Lower leg skin (tissue), 3 donors: ENCODE data around the gene PTPN20.

Experiments
- POLR2A ChIP-seq, 2 donors: fragments of 450-650 bp; IDR thresholded peaks; one replicate each; pipeline ENCODE4 v1.6.1; 2016 to 2017; ENCODE audit warnings: antibody characterized with exemption in 2 of 2, mild to moderate bottlenecking in 1 of 2, moderate library complexity in 1 of 2
- TF ChIP-seq, protein P1 (sequence below), 3 donors: fragments of 450-650 bp; IDR thresholded peaks; one replicate each; pipeline ENCODE4 v1.5.1; 2016; ENCODE audit warnings: antibody characterized with exemption in 3 of 3, mild to moderate bottlenecking in 3 of 3, moderate library complexity in 2 of 3

DNA sequence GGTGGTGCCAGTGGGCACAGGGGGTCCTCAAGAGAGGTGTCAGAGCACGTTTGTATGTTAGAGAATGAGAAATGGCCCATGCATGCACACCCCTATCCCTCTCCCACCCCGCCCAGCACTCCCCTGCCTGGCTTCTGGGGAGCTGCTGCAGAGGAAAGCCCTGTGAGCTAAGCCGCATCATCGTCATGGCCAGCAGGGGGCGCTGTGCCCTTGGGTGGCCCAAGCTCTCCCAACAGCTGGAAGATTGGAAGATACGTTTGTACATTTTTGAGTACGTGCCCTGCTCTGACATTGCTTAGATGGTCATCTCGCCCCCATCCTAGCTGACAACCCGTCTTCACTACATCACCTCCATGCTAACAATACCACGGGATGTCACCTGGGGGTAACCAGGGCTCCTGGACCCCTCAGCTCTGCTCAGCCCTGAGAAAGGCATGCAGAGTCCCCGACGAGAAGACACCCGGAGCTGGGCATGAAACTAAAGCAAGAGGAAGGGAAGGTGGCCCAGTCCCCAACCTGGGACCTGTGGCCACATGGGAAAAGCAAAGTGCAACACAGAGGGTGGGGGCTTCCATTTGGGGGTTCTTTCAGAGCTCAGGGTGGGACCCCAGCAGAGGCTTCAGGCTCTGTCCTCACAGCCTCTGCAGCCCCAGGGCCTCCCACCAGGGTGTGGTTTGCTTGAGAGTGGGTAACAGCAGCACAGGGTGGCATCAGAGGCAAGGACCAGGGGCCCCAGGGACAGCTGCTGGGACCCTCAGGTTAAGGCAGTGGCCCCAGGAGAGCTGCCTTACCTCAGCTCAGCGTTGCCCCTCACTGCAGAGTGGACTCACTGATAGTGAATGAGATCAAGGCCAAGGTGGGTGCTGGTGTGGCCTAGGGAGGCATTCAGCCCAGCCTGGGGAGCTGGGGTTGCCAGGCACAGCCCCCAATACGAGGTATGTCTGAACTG lies 136.6 kb downstream of the PTPN20 start:
- TF ChIP-seq, protein P1, sequence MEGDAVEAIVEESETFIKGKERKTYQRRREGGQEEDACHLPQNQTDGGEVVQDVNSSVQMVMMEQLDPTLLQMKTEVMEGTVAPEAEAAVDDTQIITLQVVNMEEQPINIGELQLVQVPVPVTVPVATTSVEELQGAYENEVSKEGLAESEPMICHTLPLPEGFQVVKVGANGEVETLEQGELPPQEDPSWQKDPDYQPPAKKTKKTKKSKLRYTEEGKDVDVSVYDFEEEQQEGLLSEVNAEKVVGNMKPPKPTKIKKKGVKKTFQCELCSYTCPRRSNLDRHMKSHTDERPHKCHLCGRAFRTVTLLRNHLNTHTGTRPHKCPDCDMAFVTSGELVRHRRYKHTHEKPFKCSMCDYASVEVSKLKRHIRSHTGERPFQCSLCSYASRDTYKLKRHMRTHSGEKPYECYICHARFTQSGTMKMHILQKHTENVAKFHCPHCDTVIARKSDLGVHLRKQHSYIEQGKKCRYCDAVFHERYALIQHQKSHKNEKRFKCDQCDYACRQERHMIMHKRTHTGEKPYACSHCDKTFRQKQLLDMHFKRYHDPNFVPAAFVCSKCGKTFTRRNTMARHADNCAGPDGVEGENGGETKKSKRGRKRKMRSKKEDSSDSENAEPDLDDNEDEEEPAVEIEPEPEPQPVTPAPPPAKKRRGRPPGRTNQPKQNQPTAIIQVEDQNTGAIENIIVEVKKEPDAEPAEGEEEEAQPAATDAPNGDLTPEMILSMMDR (IDR thresholded peaks at IDR 0.05), result no peak
- no peak for TF ChIP-seq POLR2A (IDR thresholded peaks at IDR 0.05)
